OCI-LY1 (cell line): ENCODE results near the gene DKK3.

ENCODE experiments used
- CTCF ChIP-seq: fragments of 200-600 bp; sonication (generic), shearing (Covaris generic); IDR thresholded peaks from 2 replicates; pipeline ENCODE4 v1.5.1; 2017; ENCODE audit warnings: mild to moderate bottlenecking, antibody characterized with exemption, low read length, moderate library complexity, mixed read lengths
- EZH2 ChIP-seq: fragments of 200-600 bp; sonication (generic), shearing (Covaris generic); IDR thresholded peaks from 2 replicates; pipeline ENCODE4 v1.8.0; 2017; ENCODE audit warnings: borderline replicate concordance, mixed run types, mild to moderate bottlenecking, antibody characterized with exemption, low read length, moderate library complexity, mixed read lengths

- TF ChIP-seq CTCF (no peak), EZH2 (no peak)
These were observed 5.1 kb downstream of the DKK3 start for GRCh38 chr11:12003336-12003735.
